Measurements from ENCODE around the gene FN1. TPM values are rescaled to one million over a fixed set of nuclear protein-coding genes. Genes with fewer than 3 reads are reported as not detected.

FN1 gene
- total and polyA plus RNA-seq, 2 donors (not counting 3 experiments of a cell fraction or from before 2014, with no cell fraction given) = 3,221 to 3,740 TPM

DNA sequence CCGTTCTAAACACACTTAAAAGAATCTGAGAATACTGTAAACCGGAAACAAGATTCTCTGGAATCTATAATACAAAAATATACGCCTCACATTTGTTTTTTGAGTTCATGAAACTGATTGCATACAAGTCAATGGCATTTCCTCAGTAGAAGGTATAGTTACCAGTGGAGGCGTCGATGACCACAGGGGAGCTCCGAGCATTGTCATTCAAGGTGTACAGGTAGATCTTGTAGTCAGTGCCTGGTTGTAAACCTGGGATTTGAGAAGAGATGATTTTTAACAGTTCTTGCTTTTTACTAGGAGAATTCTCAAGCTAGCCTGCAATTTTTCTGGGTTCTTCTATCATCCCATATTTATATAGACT lies 60.4 kb downstream of the FN1 start:
- Histone ChIP-seq H2AFZ (ENCODE audit: low read depth, low read length) (no peak overlapping the region), H3K9ac (replicated peaks; ENCODE audit: extremely low read depth, insufficient read depth, low read length) (no peak overlapping the region), H3K79me2 (ENCODE audit: control insufficient read depth, insufficient read depth, low read length) (peaks cover 3% of the 10 kb centered on the region), H3K4me2 (ENCODE audit: insufficient read depth, low read length) (no peak overlapping the region), H3K4me1 (ENCODE audit: control insufficient read depth, extremely low read depth, insufficient read depth, low read length) (no peaks in the 10 kb centered on the region), H3K9me3 (replicated peaks; ENCODE audit: control insufficient read depth, insufficient read depth, low read length) (no peaks in the 10 kb centered on the region), H3K36me3 (ENCODE audit: control insufficient read depth in 2 of 2, extremely low read depth in 1 of 2, insufficient read depth in 2 of 2, low read length in 2 of 2) (peaks cover 52 to 83% of the 10 kb centered on the region in 2 experiments), H3K27ac (ENCODE audit: insufficient read depth, low read depth, low read length) (no peak overlapping the region), H4K20me1 (replicated peaks; ENCODE audit: control insufficient read depth, extremely low read depth, insufficient read depth, low read length) (no peaks in the 10 kb centered on the region), H3K4me3 (replicated peaks in 1 of 3; ENCODE audit: insufficient read depth in 1 of 3, low read depth in 1 of 3, low read length in 3 of 3) (no peak overlapping the region), H3K9me1 (replicated peaks; ENCODE audit: control insufficient read depth, extremely low read depth, insufficient read depth, low read length) (no peaks in the 10 kb centered on the region), H3K27me3 (ENCODE audit: control insufficient read depth in 2 of 2, insufficient read depth in 2 of 2, low read length in 2 of 2) (no peaks in the 10 kb centered on the region)
- dilution Hi-C loops (cut with MboI; ENCODE audit: extremely low pct_ligation_motif_present, low sequenced_read_pairs) = no loop called here
- ChIA-PET CTCF (no interaction called here), POLR2A (no interaction called here)
- no peak for FAIRE-seq
- no TSS peak for BruUV-seq (replicated peaks)
- intact Hi-C loops (cut with micrococcal nuclease) = no loop called here
- DNase-seq (ENCODE audit: low read depth, low spot score) = no peak
- TF ChIP-seq FOS (IDR thresholded peaks at IDR 0.05; ENCODE audit: borderline replicate concordance, insufficient read depth, low read length) (no peak), JUN (IDR thresholded peaks at IDR 0.05; ENCODE audit: borderline replicate concordance, insufficient read depth, insufficient read length, low read depth) (no peak), POLR2A (IDR thresholded peaks at IDR 0.05; ENCODE audit: low read depth, low read length) (no peak), GATA2 (IDR thresholded peaks at IDR 0.05; ENCODE audit: insufficient read depth, insufficient read length, low read depth, low read length) (no peak), EZH2 (IDR thresholded peaks at IDR 0.05; ENCODE audit: borderline replicate concordance, low read depth, low read length, severe bottlenecking) (no peak), POLR2AphosphoS5 (IDR thresholded peaks at IDR 0.05; ENCODE audit: insufficient read depth, low read depth, low read length) (no peak), MYC (IDR thresholded peaks at IDR 0.05; ENCODE audit: low read depth, low read length) (no peak)
- TF ChIP-seq, protein P1, sequence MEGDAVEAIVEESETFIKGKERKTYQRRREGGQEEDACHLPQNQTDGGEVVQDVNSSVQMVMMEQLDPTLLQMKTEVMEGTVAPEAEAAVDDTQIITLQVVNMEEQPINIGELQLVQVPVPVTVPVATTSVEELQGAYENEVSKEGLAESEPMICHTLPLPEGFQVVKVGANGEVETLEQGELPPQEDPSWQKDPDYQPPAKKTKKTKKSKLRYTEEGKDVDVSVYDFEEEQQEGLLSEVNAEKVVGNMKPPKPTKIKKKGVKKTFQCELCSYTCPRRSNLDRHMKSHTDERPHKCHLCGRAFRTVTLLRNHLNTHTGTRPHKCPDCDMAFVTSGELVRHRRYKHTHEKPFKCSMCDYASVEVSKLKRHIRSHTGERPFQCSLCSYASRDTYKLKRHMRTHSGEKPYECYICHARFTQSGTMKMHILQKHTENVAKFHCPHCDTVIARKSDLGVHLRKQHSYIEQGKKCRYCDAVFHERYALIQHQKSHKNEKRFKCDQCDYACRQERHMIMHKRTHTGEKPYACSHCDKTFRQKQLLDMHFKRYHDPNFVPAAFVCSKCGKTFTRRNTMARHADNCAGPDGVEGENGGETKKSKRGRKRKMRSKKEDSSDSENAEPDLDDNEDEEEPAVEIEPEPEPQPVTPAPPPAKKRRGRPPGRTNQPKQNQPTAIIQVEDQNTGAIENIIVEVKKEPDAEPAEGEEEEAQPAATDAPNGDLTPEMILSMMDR (IDR thresholded peaks at IDR 0.05; ENCODE audit: extremely low read depth in 1 of 2, insufficient read depth in 1 of 2, low read depth in 1 of 2, low read length in 2 of 2) = no peak
- TF ChIP-seq, protein P2, sequence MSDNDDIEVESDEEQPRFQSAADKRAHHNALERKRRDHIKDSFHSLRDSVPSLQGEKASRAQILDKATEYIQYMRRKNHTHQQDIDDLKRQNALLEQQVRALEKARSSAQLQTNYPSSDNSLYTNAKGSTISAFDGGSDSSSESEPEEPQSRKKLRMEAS (IDR thresholded peaks at IDR 0.05; ENCODE audit: insufficient read depth, insufficient read length) = no peak

Measured in endothelial cell of umbilical vein (primary cell).